ENCODE results near the gene IL1B. TPM values are rescaled to one million over a fixed set of nuclear protein-coding genes. Genes with fewer than 3 reads are reported as not detected.
A peak's percentile ranks its signal among the peaks of the same experiment; 100 is the strongest.

The IL1B gene
- polyA plus RNA-seq, 3 donors from 2014 or later = 0.31 to 3.7 (median 1.3) TPM

- DNase-seq = no peak
- H3K4me3 Mint-ChIP-seq = no peak overlapping the region
- peaks cover 0 to 4% (median 3%) of the 10 kb centered on the region in 3 donors for H3K27me3 Mint-ChIP-seq (ENCODE audit: low read depth in 3 of 3)
- H3K9me3 Mint-ChIP-seq = no peaks in the 10 kb centered on the region
- peaks cover 0 to under 1% of the 10 kb centered on the region in 2 donors for H3K4me1 Mint-ChIP-seq
- H3K36me3 Mint-ChIP-seq = no peaks in the 10 kb centered on the region
- H3K27ac Mint-ChIP-seq = no peak overlapping the region
Measured at GRCh38 chr2:112787729-112788393, 48.7 kb downstream of the IL1B start.

GRCh38 chr2:112787294-112787693 lies 49.3 kb downstream of the IL1B start:
- Mint-ChIP-seq H3K27me3 (ENCODE audit: low read depth in 3 of 3) (peaks cover 0 to 4% (median 3%) of the 10 kb centered on the region in 3 donors), H3K36me3 (no peaks in the 10 kb centered on the region), H3K27ac (no peak overlapping the region), H3K4me3 (no peak overlapping the region), H3K4me1 (peaks cover under 1 to 2% of the 10 kb centered on the region in 2 donors), H3K9me3 (no peaks in the 10 kb centered on the region)
- no peak for DNase-seq

- H3K27ac Mint-ChIP-seq = peak within 1 kb of the TSS in 1 of 6 donors; percentile 8
- no peaks in the 10 kb centered on the region for H3K36me3 Mint-ChIP-seq
- H3K9me3 Mint-ChIP-seq = no peaks in the 10 kb centered on the region
- H3K4me1 Mint-ChIP-seq = peaks cover 2 to 7% of the 10 kb centered on the region in 2 donors
- no peak for DNase-seq
- H3K27me3 Mint-ChIP-seq (ENCODE audit: low read depth in 3 of 3) = peaks cover 0 to 4% (median 3%) of the 10 kb centered on the region in 3 donors
- H3K4me3 Mint-ChIP-seq = no peak within 1 kb of the TSS
Measured at GRCh38 chr2:112784199-112785189, 52.1 kb downstream of the IL1B start, which contains the start of gene IL1A. IL1A (minus strand) TSS chr2:112784493; CDS start chr2:112783770, 723 bp downstream.

GRCh38 chr2:112783187-112783714 lies 53.3 kb downstream of the IL1B start:
- Mint-ChIP-seq H3K9me3 (no peaks in the 10 kb centered on the region), H3K4me1 (peaks cover 2 to 8% of the 10 kb centered on the region in 2 donors), H3K27ac (peak overlapping the region in 1 of 6 donors; percentile 8), H3K4me3 (no peak overlapping the region), H3K27me3 (ENCODE audit: low read depth in 3 of 3) (peaks cover 0 to 4% (median 3%) of the 10 kb centered on the region in 3 donors), H3K36me3 (no peaks in the 10 kb centered on the region)
- DNase-seq = no peak

GRCh38 chr2:112782234-112782799 lies 54.3 kb downstream of the IL1B start:
- Mint-ChIP-seq H3K4me3 (no peak overlapping the region), H3K4me1 (peaks cover 8 to 17% of the 10 kb centered on the region in 2 donors), H3K27me3 (ENCODE audit: low read depth in 3 of 3) (peaks cover 2 to 4% (median 3%) of the 10 kb centered on the region in 3 donors), H3K27ac (no peak overlapping the region), H3K36me3 (no peaks in the 10 kb centered on the region), H3K9me3 (no peaks in the 10 kb centered on the region)
- no peak for DNase-seq

Other genes starting within 250 kb of the IL1B start
- 10 to 100 TPM; 34.4 to 77.5 (median 73.1) TPM for gene SLC20A1, start 190.8 kb downstream of the IL1B start, polyA plus RNA-seq
- under 1 TPM in 1 of 3 donors, not detected in 2; 0.24 TPM for gene NT5DC4, start 115.8 kb downstream of the IL1B start, polyA plus RNA-seq
- under 1 TPM in 2 of 3 donors, not detected in 1; 0.08 to 0.91 TPM for gene CKAP2L, start 72.2 kb downstream of the IL1B start, polyA plus RNA-seq
- not detected for gene IL1A, start 52.3 kb downstream of the IL1B start, polyA plus RNA-seq
- not detected for gene IL37, start 74.4 kb upstream of the IL1B start, polyA plus RNA-seq
- gene IL36G, start 141.2 kb upstream of the IL1B start, polyA plus RNA-seq = not detected
- gene IL36A, start 168.7 kb upstream of the IL1B start, polyA plus RNA-seq = not detected
- not detected for gene IL36B, start 216.1 kb upstream of the IL1B start, polyA plus RNA-seq
- gene IL36RN, start 222.4 kb upstream of the IL1B start, polyA plus RNA-seq = not detected
- not detected for gene IL1F10, start 231.2 kb upstream of the IL1B start, polyA plus RNA-seq

Measured in immature natural killer cell (primary cell).